Liver (tissue), 9 donors: ENCODE measurements around the gene PLA2G3. TPM values are rescaled to one million over a fixed set of nuclear protein-coding genes. Genes with fewer than 3 reads are reported as not detected.

Experiments
- DNase-seq: peaks from one replicate; pipeline ENCODE4 v3.0.0-alpha.2; 2017; ENCODE audit warnings: low spot score
- H3K27ac ChIP-seq, 2 donors: one replicate each; pipeline ENCODE4 v1.7.0; 2013; ENCODE audit warnings: inconsistent platforms in 2 of 2, low read length in 2 of 2, control low read depth in 1 of 2, low read depth in 1 of 2, mild to moderate bottlenecking in 1 of 2
- H3K27me3 ChIP-seq, 4 donors: one replicate each; pipeline versions ENCODE4 v1.6.1 to v1.7.0; 2013; ENCODE audit warnings: low read length in 3 of 4, inconsistent platforms in 1 of 4, mild to moderate bottlenecking in 1 of 4, moderate library complexity in 1 of 4; ENCODE audit not compliant: control insufficient read depth in 4 of 4, insufficient read depth in 4 of 4
- H3K36me3 ChIP-seq, 4 donors: one replicate each; pipeline versions ENCODE4 v1.6.1 to v1.7.0; 2013; ENCODE audit warnings: low read length in 3 of 4, mild to moderate bottlenecking in 3 of 4, low read depth in 1 of 4, moderate library complexity in 1 of 4; ENCODE audit not compliant: control insufficient read depth in 4 of 4, insufficient read depth in 3 of 4
- H3K4me1 ChIP-seq, 4 donors: one replicate each; pipeline versions ENCODE4 v1.6.1 to v1.7.0; 2013; ENCODE audit warnings: low read length in 3 of 4, mild to moderate bottlenecking in 3 of 4, moderate library complexity in 1 of 4; ENCODE audit not compliant: control insufficient read depth in 4 of 4, insufficient read depth in 4 of 4
- H3K4me3 ChIP-seq, 3 donors: one replicate each; pipeline versions ENCODE4 v1.6.1 to v1.7.0; 2013; ENCODE audit warnings: low read length in 3 of 3, control low read depth in 1 of 3, low read depth in 1 of 3, mild to moderate bottlenecking in 1 of 3
- H3K9ac ChIP-seq, 2 donors: one replicate each; pipeline ENCODE4 v1.7.0; 2013; ENCODE audit warnings: low read length in 2 of 2, mild to moderate bottlenecking in 2 of 2, moderate library complexity in 2 of 2, control low read depth in 1 of 2, low read depth in 1 of 2
- H3K9me3 ChIP-seq, 4 donors: one replicate each; pipeline versions ENCODE4 v1.6.1 to v1.7.0; 2013; ENCODE audit warnings: low read length in 3 of 4; ENCODE audit not compliant: control insufficient read depth in 4 of 4
- ATF3 ChIP-seq: IDR thresholded peaks from 2 replicates; pipeline ENCODE4 v1.6.1; 2016; ENCODE audit warnings: antibody characterized with exemption
- CTCF ChIP-seq: fragments of 150-350 bp; IDR thresholded peaks from 2 replicates; pipeline ENCODE4 v1.5.1; 2017; ENCODE audit warnings: improper control_type of control experiment, low read depth, low read length; ENCODE audit not compliant: missing input control
- FOXA1 ChIP-seq: IDR thresholded peaks from 2 replicates; pipeline ENCODE4 v1.6.1; 2016; ENCODE audit warnings: antibody characterized with exemption
- FOXA2 ChIP-seq: IDR thresholded peaks from 2 replicates; pipeline ENCODE4 v1.6.1; 2016; ENCODE audit warnings: antibody characterized with exemption
- HNF4G ChIP-seq: IDR thresholded peaks from 2 replicates; pipeline ENCODE4 v1.6.1; 2016; ENCODE audit warnings: antibody characterized with exemption
- JUND ChIP-seq, 2 donors: IDR thresholded peaks; 2 replicates each; pipeline ENCODE4 v1.6.1; 2016; ENCODE audit warnings: antibody characterized with exemption in 2 of 2
- MAX ChIP-seq: IDR thresholded peaks from 2 replicates; pipeline ENCODE4 v1.6.1; 2016; ENCODE audit warnings: antibody characterized with exemption
- NR2F2 ChIP-seq: IDR thresholded peaks from 2 replicates; pipeline ENCODE4 v1.6.1; 2016; ENCODE audit warnings: antibody characterized with exemption
- RAD21 ChIP-seq, 2 donors: IDR thresholded peaks; 2 replicates each; pipeline ENCODE4 v1.6.1; 2016; ENCODE audit warnings: antibody characterized with exemption in 2 of 2, mild to moderate bottlenecking in 2 of 2
- REST ChIP-seq: IDR thresholded peaks from 2 replicates; pipeline ENCODE4 v1.6.1; 2016; ENCODE audit warnings: antibody characterized with exemption, mild to moderate bottlenecking
- RXRA ChIP-seq, 2 donors: IDR thresholded peaks; 2 replicates each; pipeline ENCODE4 v1.6.1; 2017 to 2018; ENCODE audit warnings: antibody characterized with exemption in 2 of 2, mild to moderate bottlenecking in 1 of 2
- TAF1 ChIP-seq: conservative IDR thresholded peaks from 2 replicates; pipeline ENCODE4 v1.6.1; 2016; ENCODE audit warnings: antibody characterized with exemption, mild to moderate bottlenecking
- YY1 ChIP-seq: IDR thresholded peaks from 2 replicates; pipeline ENCODE4 v1.6.1; 2016; ENCODE audit warnings: antibody characterized with exemption, mild to moderate bottlenecking
- ZBTB33 ChIP-seq: IDR thresholded peaks from 2 replicates; pipeline ENCODE4 v1.6.1; 2016; ENCODE audit warnings: antibody characterized with exemption
- WGBS: extraction: QIAGEN DNeasy Blood & Tissue Kit; methylation state at CpG from one replicate; pipeline ENCODE4 v1.1.7; 2013; 5-methylcytosine and 5-hydroxymethylcytosine counted together
- polyA plus RNA-seq, 2 donors: library from polyadenylated mRNA; stranded (reverse) in 1 of 2; unstranded in 1 of 2; fragments of 200-250 nt in 1 of 2; fragments of >200 nt in 1 of 2; fragmentation: Nextera tagmentation in 1 of 2; extraction: Ambion mirVana in 1 of 2; gene quantifications; one replicate each; pipeline versions ENCODE4 v1.2.1 to v1.2.3, GENCODE V29; 2013 to 2015
- total RNA-seq, 2 donors: library from RNA; depleted of rRNA; stranded (reverse); fragments of >200 nt; gene quantifications; one replicate each; pipeline ENCODE4 v1.2.3, GENCODE V29; 2014
- donor health status: healthy.
- donor health status: healthy.
- donor health status: healthy.
- donor health status: healthy.
- donor health status: healthy.

The PLA2G3 gene
- total and polyA plus RNA-seq, 4 donors: not detected

- Histone ChIP-seq H3K27me3 (no peaks in the 10 kb centered on the region), H3K27ac (no peak overlapping the region), H3K36me3 (no peaks in the 10 kb centered on the region), H3K9ac (no peak overlapping the region), H3K9me3 (no peaks in the 10 kb centered on the region), H3K4me1 (peaks cover 0 to 9% (median 3%) of the 10 kb centered on the region in 4 donors), H3K4me3 (no peak overlapping the region)
- TF ChIP-seq CTCF (no peak), RXRA (IDR thresholded peaks at IDR 0.05) (no peak), JUND (IDR thresholded peaks at IDR 0.05) (no peak), HNF4G (no peak), ATF3 (no peak), FOXA2 (no peak)
- 98% methylated on average over 1 of the region's 1 CpG for WGBS
- DNase-seq: no peak
Measured at GRCh38 chr22:31120642-31121041, 19.7 kb downstream of the PLA2G3 start.

- no peak for DNase-seq
- H3K36me3 ChIP-seq: no peaks in the 10 kb centered on the region
- no peaks in the 10 kb centered on the region for H3K27me3 ChIP-seq
- H3K27ac ChIP-seq: no peak overlapping the region
- peaks cover 0 to 9% (median 3%) of the 10 kb centered on the region in 4 donors for H3K4me1 ChIP-seq
- no peaks in the 10 kb centered on the region for H3K9me3 ChIP-seq
- WGBS: 76% methylated on average over 5 of the region's 5 CpGs
- TF ChIP-seq MAX (no peak), TAF1 (no peak), YY1 (no peak), REST (no peak), RAD21 (IDR thresholded peaks at IDR 0.05) (no peak)
- no peak overlapping the region for H3K9ac ChIP-seq
- no peak overlapping the region for H3K4me3 ChIP-seq
Measured at GRCh38 chr22:31120230-31120629, 20.1 kb downstream of the PLA2G3 start.

GRCh38 chr22:31119026-31119717 lies 21.1 kb downstream of the PLA2G3 start:
- Histone ChIP-seq H3K9me3 (no peaks in the 10 kb centered on the region), H3K27ac (no peak overlapping the region), H3K9ac (no peak overlapping the region), H3K27me3 (no peaks in the 10 kb centered on the region), H3K4me3 (no peak overlapping the region), H3K4me1 (peaks cover 0 to 9% (median 3%) of the 10 kb centered on the region in 4 donors), H3K36me3 (no peaks in the 10 kb centered on the region)
- no peak for DNase-seq
- 75% methylated on average over 7 of the region's 7 CpGs for WGBS
- no peak for TF ChIP-seq MAX
- TF ChIP-seq ZBTB33: no peak
- no peak for TF ChIP-seq NR2F2
- no peak for TF ChIP-seq TAF1
- TF ChIP-seq RXRA (IDR thresholded peaks at IDR 0.05): no peak
- TF ChIP-seq ATF3: no peak
- no peak for TF ChIP-seq FOXA1
- TF ChIP-seq CTCF: no peak
